H9 (cell line): ENCODE data around the gene ZNF433. TPM values are rescaled to one million over a fixed set of nuclear protein-coding genes. Genes with fewer than 3 reads are reported as not detected.

Source experiments
- DNase-seq: peaks from one replicate; pipeline ENCODE4 v3.0.0-alpha.2; 2017
- H2AFZ ChIP-seq: one replicate; pipeline ENCODE4 v1.6.1; 2013; ENCODE audit warnings: mild to moderate bottlenecking, low read length, control low read depth, moderate library complexity
- H2AK5ac ChIP-seq: 2 replicates; pipeline ENCODE4 v1.6.1; 2013; ENCODE audit warnings: low read length, control low read depth, mixed read lengths; ENCODE audit not compliant: insufficient read length
- H2BK120ac ChIP-seq: one replicate; pipeline ENCODE4 v1.6.1; 2013; ENCODE audit warnings: low read depth, mild to moderate bottlenecking, low read length, control low read depth, inconsistent platforms; ENCODE audit not compliant: poor library complexity, severe bottlenecking
- H2BK12ac ChIP-seq: 2 replicates; pipeline ENCODE4 v1.6.1; 2013; ENCODE audit warnings: low read length, control low read depth, mixed read lengths, low read depth; ENCODE audit not compliant: insufficient read length
- H2BK15ac ChIP-seq: 2 replicates; pipeline ENCODE4 v1.6.1; 2013; ENCODE audit warnings: low read depth, low read length, control low read depth
- H2BK20ac ChIP-seq: one replicate; pipeline ENCODE4 v1.6.1; 2013; ENCODE audit warnings: low read depth, mild to moderate bottlenecking, low read length, control low read depth, inconsistent platforms; ENCODE audit not compliant: poor library complexity, severe bottlenecking
- H2BK5ac ChIP-seq: 2 replicates; pipeline ENCODE4 v1.6.1; 2013; ENCODE audit warnings: low read length, control low read depth, mixed read lengths; ENCODE audit not compliant: insufficient read length
- H3K14ac ChIP-seq: 2 replicates; pipeline ENCODE4 v1.6.1; 2013; ENCODE audit warnings: low read length, control low read depth; ENCODE audit not compliant: insufficient read depth
- H3K18ac ChIP-seq: 2 replicates; pipeline ENCODE4 v1.6.1; 2013; ENCODE audit warnings: low read depth, mild to moderate bottlenecking, mixed read lengths, low read length, control low read depth; ENCODE audit not compliant: insufficient read length
- H3K23ac ChIP-seq: 2 replicates; pipeline ENCODE4 v1.6.1; 2013; ENCODE audit warnings: low read length, control low read depth, mixed read lengths, low read depth; ENCODE audit not compliant: insufficient read length
- H3K23me2 ChIP-seq: 2 replicates; pipeline ENCODE4 v1.6.1; 2013; ENCODE audit warnings: low read depth, mild to moderate bottlenecking, mixed read lengths, low read length, control low read depth; ENCODE audit not compliant: insufficient read length, poor library complexity, severe bottlenecking
- H3K27ac ChIP-seq: 2 replicates; pipeline ENCODE4 v1.5.1; 2013; ENCODE audit warnings: low read length, control low read depth, mixed read lengths, low read depth; ENCODE audit not compliant: insufficient read length
- H3K27me3 ChIP-seq: 2 replicates; pipeline ENCODE4 v1.6.1; 2013; ENCODE audit warnings: low read length, control low read depth, inconsistent platforms; ENCODE audit not compliant: insufficient read depth
- H3K4ac ChIP-seq: 2 replicates; pipeline ENCODE4 v1.6.1; 2013; ENCODE audit warnings: low read depth, mild to moderate bottlenecking, control low read depth, inconsistent platforms, low read length, moderate library complexity
- H3K4me1 ChIP-seq: 2 replicates; pipeline ENCODE4 v1.6.1; 2013; ENCODE audit warnings: low read length, control low read depth, inconsistent platforms; ENCODE audit not compliant: insufficient read depth
- H3K4me2 ChIP-seq: 2 replicates; pipeline ENCODE4 v1.6.1; 2013; ENCODE audit warnings: low read length, control low read depth, mixed read lengths; ENCODE audit not compliant: insufficient read length, insufficient read depth
- H3K56ac ChIP-seq: 2 replicates; pipeline ENCODE4 v1.6.1; 2013; ENCODE audit warnings: low read depth, mild to moderate bottlenecking, mixed read lengths, low read length, control low read depth; ENCODE audit not compliant: insufficient read length
- H3K79me1 ChIP-seq: 2 replicates; pipeline ENCODE4 v1.6.1; 2013; ENCODE audit warnings: low read depth, mild to moderate bottlenecking, moderate library complexity, low read length, control low read depth, inconsistent platforms; ENCODE audit not compliant: insufficient read depth, poor library complexity, severe bottlenecking
- H3K79me2 ChIP-seq: 2 replicates; pipeline ENCODE4 v1.6.1; 2013; ENCODE audit warnings: low read length, control low read depth, inconsistent platforms; ENCODE audit not compliant: insufficient read depth
- H3K9ac ChIP-seq: 2 replicates; pipeline ENCODE4 v1.6.1; 2013; ENCODE audit warnings: low read length, control low read depth, mixed read lengths; ENCODE audit not compliant: insufficient read length; ENCODE audit errors: extremely low read depth
- H3K9me3 ChIP-seq: one replicate; pipeline ENCODE4 v1.6.1; 2013; ENCODE audit warnings: low read depth, low read length, inconsistent platforms; ENCODE audit not compliant: control insufficient read depth
- H3T11ph ChIP-seq: one replicate; pipeline ENCODE4 v1.6.1; 2013; ENCODE audit warnings: mild to moderate bottlenecking, low read length, control low read depth, inconsistent platforms
- H4K20me1 ChIP-seq: one replicate; pipeline ENCODE4 v1.6.1; 2013; ENCODE audit not compliant: control insufficient read depth, insufficient read length, insufficient read depth
- H4K5ac ChIP-seq: 2 replicates; pipeline ENCODE4 v1.6.1; 2013; ENCODE audit warnings: low read depth, mild to moderate bottlenecking, mixed read lengths, low read length, control low read depth; ENCODE audit not compliant: insufficient read length
- H4K8ac ChIP-seq: replicated peaks from 2 replicates; pipeline ENCODE4 v1.6.1; 2013; ENCODE audit warnings: low read length, control low read depth, mixed read lengths, low read depth; ENCODE audit not compliant: insufficient read length
- H4K91ac ChIP-seq: 2 replicates; pipeline ENCODE4 v1.6.1; 2013; ENCODE audit warnings: low read depth, mild to moderate bottlenecking, moderate library complexity, mixed read lengths, low read length, control low read depth; ENCODE audit not compliant: insufficient read length
- H3K27ac Mint-ChIP-seq, 3 experiments: 2 replicates in 2 of 3; 3 replicates in 1 of 3; pipeline ENCODE4 v1.8.0; 2020 to 2021; ENCODE audit warnings: mixed read lengths in 3 of 3, mild to moderate bottlenecking in 1 of 3, moderate library complexity in 1 of 3
- H3K27me3 Mint-ChIP-seq: 2 replicates; pipeline ENCODE4 v1.8.0; 2021; ENCODE audit warnings: low read depth, mild to moderate bottlenecking, moderate library complexity, mixed read lengths
- H3K36me3 Mint-ChIP-seq, 3 experiments: 2 replicates in 2 of 3; 3 replicates in 1 of 3; pipeline ENCODE4 v1.8.0; 2020 to 2021; ENCODE audit warnings: low read depth in 3 of 3, mixed read lengths in 3 of 3; ENCODE audit not compliant: insufficient read depth in 1 of 3
- H3K4me1 Mint-ChIP-seq, 2 experiments: 2 replicates each; pipeline ENCODE4 v1.8.0; 2020; ENCODE audit warnings: mixed read lengths in 2 of 2
- H3K4me3 Mint-ChIP-seq, 2 experiments: 2 replicates in 1 of 2; 3 replicates in 1 of 2; pipeline ENCODE4 v1.8.0; 2020 to 2021; ENCODE audit warnings: mild to moderate bottlenecking in 2 of 2, mixed read lengths in 2 of 2, moderate library complexity in 1 of 2
- H3K9me3 Mint-ChIP-seq, 2 experiments: 2 replicates in 1 of 2; 3 replicates in 1 of 2; pipeline ENCODE4 v1.8.0; 2020; ENCODE audit warnings: mild to moderate bottlenecking in 2 of 2, mixed read lengths in 2 of 2, moderate library complexity in 1 of 2
- CTCF ChIP-seq: fragments of 200-600 bp; sonication (generic); conservative IDR thresholded peaks from 3 replicates; pipeline ENCODE4 v1.8.0; 2021; ENCODE audit warnings: antibody characterized with exemption, mild to moderate bottlenecking
- WGBS: extraction: QIAGEN DNeasy Blood & Tissue Kit; methylation state at CpG from one replicate; pipeline ENCODE4 v1.1.7; 2013; ENCODE audit warnings: missing lambda C conversion rate, low lambda C conversion rate, mixed read lengths; ENCODE audit not compliant: insufficient read length; ENCODE audit errors: extremely low coverage; 5-methylcytosine and 5-hydroxymethylcytosine counted together
- total RNA-seq: library from RNA; stranded (reverse); gene quantifications from 2 replicates; pipeline ENCODE4 v1.2.1, GENCODE V29; 2021

ZNF433 gene
- total RNA-seq, 1 experiment from 2014 or later, result 1.9 TPM

GRCh38 chr19:11989112-11989456, 46.4 kb downstream of the ZNF433 start:
- Histone ChIP-seq H3K27me3 (no peaks in the 10 kb centered on the region), H3K18ac (no peak overlapping the region), H2BK12ac (no peak overlapping the region), H3K56ac (no peak overlapping the region), H3T11ph (no peak overlapping the region), H4K5ac (no peak overlapping the region), H2BK20ac (no peak overlapping the region), H4K20me1 (no peaks in the 10 kb centered on the region), H3K4me2 (no peak overlapping the region), H4K8ac (no peak overlapping the region), H3K79me1 (peaks cover 3% of the 10 kb centered on the region), H3K14ac (no peak overlapping the region), H3K4ac (no peak overlapping the region), H2BK5ac (no peak overlapping the region), H3K23ac (no peak overlapping the region), H3K79me2 (peaks cover 11% of the 10 kb centered on the region; the same call in 1 of the 2 replicates), H2AK5ac (no peak overlapping the region), H3K9me3 (no peaks in the 10 kb centered on the region), H3K4me1 (no peaks in the 10 kb centered on the region), H3K9ac (no peak overlapping the region), H4K91ac (no peak overlapping the region), H3K27ac (no peak overlapping the region), H2BK120ac (no peak overlapping the region), H2BK15ac (no peak overlapping the region), H3K23me2 (peaks cover 5% of the 10 kb centered on the region), H2AFZ (no peak overlapping the region)
- Mint-ChIP-seq H3K4me1 (peaks cover 13 to 16% of the 10 kb centered on the region in 2 experiments), H3K9me3 (peaks cover 4 to 28% of the 10 kb centered on the region in 2 experiments), H3K4me3 (peak overlapping the region in 1 of 2 experiments; percentile 99; a peak in 3 of 5 replicates), H3K36me3 (peaks cover 11 to 36% (median 22%) of the 10 kb centered on the region in 3 experiments), H3K27me3 (no peaks in the 10 kb centered on the region), H3K27ac (no peak overlapping the region)
- WGBS, result no CpG with 5 or more reads among the region's 9 CpGs
- no peak for TF ChIP-seq CTCF
- no peak for DNase-seq
